Heart left ventricle (tissue), 13 donors: ENCODE results near the gene TMEM250.

Experiments used
- CTCF ChIP-seq, 12 donors: fragments of 200-600 bp; sonication (generic) in 4 of 12; IDR thresholded peaks; one replicate each; pipeline versions ENCODE4 v1.5.0 to v1.8.0; 2018 to 2022; ENCODE audit warnings: antibody characterized with exemption in 12 of 12, mild to moderate bottlenecking in 5 of 12
- POLR2A ChIP-seq, 2 donors: fragments of 450-650 bp; IDR thresholded peaks; one replicate each; pipeline ENCODE4 v1.6.1; 2017; ENCODE audit warnings: antibody characterized with exemption in 2 of 2, mild to moderate bottlenecking in 2 of 2, moderate library complexity in 2 of 2
- donor health status: ischemic (EF 13 %, LVEDD 7.1; RV severe dilation, severe dysfunction).
- donor health status: DM: no; HTN: yes; CAD: no.
- donor health status: DM: no; HTN: no; CAD: no.
- donor health status: ischemic (EF 25% LVEDD 6.9; RV normal size, moderate dysfunction).
- donor health status: ischemic (EF 25% LVEDD 5.7; RV mildly dilated, moderate dysfunction).
- donor health status: ischemic (EF 35%, LVEDD 5.7; RV mildly dilated, moderate dysfunction).
- donor health status: nonischemic (EF 11% LVEDD 7.7; RV severe dilation, severe dysfunction).
- donor health status: DM: yes; HTN: yes; CAD: no.
- donor health status: PGD.
- donor health status: ischemic (EF 29% LVEDD 5.4; RV normal size, mild dysfunction).
- donor health status: nonischemic (EF 23%, LVEDD 6.1; RV moderate dilation, normal function).

DNA sequence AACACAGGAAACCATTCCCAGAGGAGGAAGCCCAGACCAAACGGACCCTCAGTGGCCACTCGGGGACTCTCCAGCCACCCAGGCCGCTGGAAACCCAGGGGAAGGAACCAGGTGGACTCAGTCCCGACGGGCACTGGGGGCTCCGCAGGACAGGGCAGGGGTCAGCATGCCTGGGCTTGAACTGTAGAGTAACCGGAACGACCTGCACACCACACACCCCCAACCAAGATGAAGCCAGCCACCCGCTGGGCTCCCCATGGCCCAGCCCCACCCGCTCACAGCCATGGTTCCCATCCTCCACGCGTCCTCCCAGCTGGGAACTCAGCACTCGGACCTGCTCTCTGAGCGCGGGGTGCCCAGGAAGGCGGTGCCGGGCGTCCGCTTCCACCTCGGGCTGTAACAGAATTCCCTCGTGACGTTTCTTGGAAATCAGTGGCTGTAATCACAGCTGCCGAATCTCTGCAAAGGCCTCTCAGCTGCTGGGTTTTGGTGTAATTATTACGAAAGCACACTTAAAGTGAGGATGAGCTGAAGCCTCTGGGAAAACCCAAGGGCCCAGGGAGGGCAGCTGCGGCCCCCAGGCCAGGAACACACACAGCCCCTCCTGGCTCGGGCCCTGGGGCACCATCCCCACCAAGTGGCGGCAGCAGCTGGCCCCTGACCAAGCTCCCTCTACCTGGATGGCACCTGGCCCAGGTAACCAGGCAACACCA is 37.4 kb downstream of the TMEM250 start:
- TF ChIP-seq CTCF (IDR thresholded peaks at IDR 0.05): no peak
- no peak for TF ChIP-seq POLR2A (IDR thresholded peaks at IDR 0.05)
